ENCODE measurements around the gene UBE2J1.

DNA sequence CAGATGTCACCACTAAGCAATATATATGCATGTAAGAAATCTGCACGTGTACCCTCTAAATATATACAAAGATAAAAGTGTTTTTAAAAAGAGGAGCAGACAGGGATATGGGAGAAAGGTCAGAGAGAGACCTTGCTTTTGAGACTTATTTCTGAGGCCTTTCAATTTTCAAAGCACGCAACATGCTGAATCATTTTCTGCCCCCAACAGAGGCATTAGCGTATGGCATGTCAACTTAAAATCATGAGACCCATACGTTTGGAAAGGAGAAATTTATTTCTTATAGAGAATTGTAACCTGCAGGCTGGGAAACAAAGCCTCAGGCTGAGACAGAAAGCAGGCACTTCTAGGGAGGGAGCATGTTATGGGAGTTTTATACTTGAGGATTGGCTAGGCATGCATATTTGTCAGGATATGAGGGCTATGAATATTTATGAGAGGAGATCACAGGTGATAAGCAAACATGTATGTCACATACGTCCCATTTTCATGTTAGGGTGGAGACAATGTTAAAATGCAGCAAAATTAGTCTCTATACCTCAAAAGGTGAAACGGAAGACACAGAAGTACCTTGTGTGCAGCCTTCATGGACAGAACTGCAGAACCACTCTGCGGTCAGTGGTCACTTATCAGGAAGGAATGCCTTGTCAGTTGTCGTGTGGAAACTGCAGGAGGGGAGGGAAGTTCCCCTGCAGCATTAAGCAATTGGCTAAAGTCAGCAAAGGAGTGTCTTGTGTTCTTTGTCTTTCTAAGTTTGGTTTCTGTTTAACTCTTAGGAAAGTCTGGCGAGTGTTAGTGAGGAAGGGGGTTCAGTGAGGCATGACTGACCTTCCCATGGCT lies 31.2 kb downstream of the UBE2J1 start:
- TF ChIP-seq EZH2phosphoT487 (IDR thresholded peaks at IDR 0.05; ENCODE audit: insufficient read depth, low read depth): no peak
- TF ChIP-seq EZH2 (IDR thresholded peaks at IDR 0.05; ENCODE audit: insufficient read depth, poor library complexity, severe bottlenecking): no peak
